Measurements from ENCODE around the gene MBD3L4. TPM values are rescaled to one million over a fixed set of nuclear protein-coding genes. Genes with fewer than 3 reads are reported as not detected.

The MBD3L4 gene
- total RNA-seq, 3 donors from 2014 or later = not detected

DNA sequence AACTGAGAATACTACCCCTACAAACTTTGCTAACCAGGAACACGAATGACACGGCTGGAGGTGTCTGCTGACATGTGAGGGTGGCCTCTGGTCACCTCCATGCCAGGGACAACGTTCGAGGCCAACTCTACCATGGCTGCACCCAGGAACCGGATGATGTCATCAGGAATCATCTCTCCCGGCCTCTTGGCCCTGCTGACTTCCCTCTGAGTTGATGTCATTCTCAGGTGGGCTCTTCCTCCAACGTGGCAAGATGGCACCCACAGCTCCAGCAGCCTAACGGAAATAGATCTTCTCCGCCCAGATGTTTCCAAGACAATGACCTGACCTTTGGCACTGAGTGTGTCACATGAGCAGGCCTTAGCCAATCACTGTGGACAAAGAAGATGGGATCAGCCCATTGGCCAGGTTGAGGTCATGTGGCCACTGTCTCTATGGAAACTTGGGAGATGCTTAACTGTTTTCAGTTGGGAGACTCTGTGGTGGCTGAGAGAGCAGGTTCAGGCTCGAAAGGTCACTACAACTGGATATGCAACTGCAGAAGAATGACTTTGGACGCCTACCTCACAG lies 33.8 kb downstream of the MBD3L4 start:
- Histone ChIP-seq H3K9me3 (no peaks in the 10 kb centered on the region), H3K4me3 (no peak overlapping the region), H3K4me1 (ENCODE audit: low read depth) (no peaks in the 10 kb centered on the region), H3K36me3 (ENCODE audit: low read depth) (no peaks in the 10 kb centered on the region)
- no peak for ATAC-seq
- DNase-seq = no peak
- intact Hi-C loops (cut with DNase I, micrococcal nuclease) = no loop called here
- TF ChIP-seq, protein P1, sequence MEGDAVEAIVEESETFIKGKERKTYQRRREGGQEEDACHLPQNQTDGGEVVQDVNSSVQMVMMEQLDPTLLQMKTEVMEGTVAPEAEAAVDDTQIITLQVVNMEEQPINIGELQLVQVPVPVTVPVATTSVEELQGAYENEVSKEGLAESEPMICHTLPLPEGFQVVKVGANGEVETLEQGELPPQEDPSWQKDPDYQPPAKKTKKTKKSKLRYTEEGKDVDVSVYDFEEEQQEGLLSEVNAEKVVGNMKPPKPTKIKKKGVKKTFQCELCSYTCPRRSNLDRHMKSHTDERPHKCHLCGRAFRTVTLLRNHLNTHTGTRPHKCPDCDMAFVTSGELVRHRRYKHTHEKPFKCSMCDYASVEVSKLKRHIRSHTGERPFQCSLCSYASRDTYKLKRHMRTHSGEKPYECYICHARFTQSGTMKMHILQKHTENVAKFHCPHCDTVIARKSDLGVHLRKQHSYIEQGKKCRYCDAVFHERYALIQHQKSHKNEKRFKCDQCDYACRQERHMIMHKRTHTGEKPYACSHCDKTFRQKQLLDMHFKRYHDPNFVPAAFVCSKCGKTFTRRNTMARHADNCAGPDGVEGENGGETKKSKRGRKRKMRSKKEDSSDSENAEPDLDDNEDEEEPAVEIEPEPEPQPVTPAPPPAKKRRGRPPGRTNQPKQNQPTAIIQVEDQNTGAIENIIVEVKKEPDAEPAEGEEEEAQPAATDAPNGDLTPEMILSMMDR (IDR thresholded peaks at IDR 0.05) = no peak

DNA sequence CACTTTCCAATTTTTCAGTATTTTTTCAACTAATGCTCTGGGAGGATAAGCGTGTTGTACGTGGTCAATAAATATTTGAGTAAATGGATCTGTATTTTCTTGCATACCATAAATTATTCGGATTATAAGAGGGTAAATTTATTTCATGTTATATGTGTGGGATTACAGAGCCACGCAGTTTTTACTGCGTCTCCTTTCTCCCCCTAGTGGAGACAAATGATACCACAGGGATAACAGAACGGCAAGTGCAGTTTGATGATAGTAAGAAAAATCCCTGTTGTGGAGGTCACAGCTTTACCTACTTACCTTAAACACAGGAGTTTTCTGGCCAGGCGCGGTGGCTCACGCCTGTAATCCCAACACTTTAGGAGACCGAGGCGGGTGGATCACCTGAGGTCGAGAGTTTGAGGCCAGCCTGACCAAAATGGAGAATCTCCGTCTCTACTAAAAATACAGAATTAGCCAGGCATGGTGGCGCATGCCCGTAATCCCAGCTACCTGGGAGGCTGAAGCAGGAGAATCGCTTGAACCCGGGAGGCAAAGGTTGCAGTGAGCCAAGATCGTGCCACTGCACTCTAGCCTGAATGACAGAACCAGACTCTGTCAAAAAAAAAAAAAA lies 35.6 kb downstream of the MBD3L4 start:
- ATAC-seq = peak; percentile 61
- TF ChIP-seq, protein P1 (IDR thresholded peaks at IDR 0.05) = no peak

DNA sequence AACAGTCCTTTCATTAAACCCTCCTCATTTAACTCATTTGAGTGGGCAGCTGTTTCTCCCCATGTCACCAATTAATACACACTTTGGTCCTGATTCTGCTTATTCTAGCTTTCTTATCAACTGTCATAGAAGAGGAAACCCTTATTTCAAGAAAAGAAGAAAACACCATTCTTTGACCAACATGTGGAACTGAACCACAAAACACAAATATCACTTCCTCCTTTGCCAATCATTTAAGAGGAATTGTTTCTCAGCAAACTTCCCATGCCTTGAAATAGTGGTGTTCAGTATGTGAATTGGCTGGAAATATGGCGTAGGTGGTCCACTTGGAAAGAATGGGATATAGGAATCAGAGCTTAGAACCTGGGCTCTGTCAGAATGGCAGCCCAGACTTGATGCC lies 39.2 kb downstream of the MBD3L4 start:
- no peak for DNase-seq
- TF ChIP-seq, protein P1 (IDR thresholded peaks at IDR 0.05) = no peak
- no peak for ATAC-seq
- Histone ChIP-seq H3K4me1 (ENCODE audit: low read depth) (no peaks in the 10 kb centered on the region), H3K36me3 (ENCODE audit: low read depth) (no peaks in the 10 kb centered on the region), H3K9me3 (no peaks in the 10 kb centered on the region), H3K4me3 (no peak overlapping the region)
- intact Hi-C loops (cut with DNase I, micrococcal nuclease) = no loop called here

More for the DNA sequence above, 35.6 kb downstream of the MBD3L4 start:
- Histone ChIP-seq H3K36me3 (ENCODE audit: low read depth) (no peaks in the 10 kb centered on the region), H3K9me3 (no peaks in the 10 kb centered on the region), H3K4me3 (no peak overlapping the region), H3K4me1 (ENCODE audit: low read depth) (no peaks in the 10 kb centered on the region)
- DNase-seq = no peak
- intact Hi-C loops (cut with DNase I, micrococcal nuclease) = no loop called here

DNA sequence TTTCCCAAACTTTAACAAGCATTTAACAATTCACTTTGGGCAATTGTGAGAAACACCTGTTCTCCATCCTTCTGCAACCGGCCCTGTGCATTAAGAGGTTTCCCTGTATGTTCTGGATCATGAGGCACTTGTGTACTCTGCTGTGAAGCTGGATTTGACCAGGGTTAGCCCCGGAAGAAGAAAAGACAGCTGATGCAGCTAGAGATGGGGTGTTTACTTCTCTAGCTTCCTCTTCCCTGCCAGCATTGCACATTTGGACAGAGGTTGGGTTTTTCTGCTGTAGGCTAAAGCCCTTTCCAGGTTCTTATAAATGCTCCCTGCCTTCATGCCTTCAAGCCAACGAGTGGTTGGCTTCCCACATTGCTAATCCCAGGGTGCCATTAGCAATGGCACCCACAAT lies 39.6 kb downstream of the MBD3L4 start:
- no peak overlapping the region for H3K4me3 ChIP-seq
- no peak for ATAC-seq
- no peaks in the 10 kb centered on the region for H3K9me3 ChIP-seq
- DNase-seq = no peak
- TF ChIP-seq, protein P1 (IDR thresholded peaks at IDR 0.05) = no peak
- intact Hi-C loops (cut with DNase I, micrococcal nuclease) = no loop called here
- H3K4me1 ChIP-seq (ENCODE audit: low read depth) = no peaks in the 10 kb centered on the region
- H3K36me3 ChIP-seq (ENCODE audit: low read depth) = no peaks in the 10 kb centered on the region

DNA sequence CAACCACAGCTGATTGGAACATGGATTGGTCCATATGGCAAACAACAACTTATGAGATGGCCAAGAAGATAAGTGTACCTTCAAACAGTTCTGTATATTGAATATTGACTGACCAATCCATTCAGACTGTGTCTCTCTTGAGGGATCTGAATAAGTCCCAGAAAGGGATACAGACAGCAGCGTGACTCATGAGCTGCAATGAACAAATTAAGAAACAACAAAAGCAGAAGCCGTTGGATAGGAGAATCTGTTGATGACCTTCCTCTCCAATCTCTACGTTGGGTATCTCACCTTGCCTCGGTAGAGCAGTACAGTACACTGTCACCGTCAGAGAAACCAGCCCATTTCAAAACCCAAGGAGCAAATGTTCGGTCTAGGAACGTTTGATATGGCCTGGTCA lies 40.0 kb downstream of the MBD3L4 start:
- Histone ChIP-seq H3K4me3 (no peak overlapping the region), H3K36me3 (ENCODE audit: low read depth) (no peaks in the 10 kb centered on the region), H3K4me1 (ENCODE audit: low read depth) (no peaks in the 10 kb centered on the region), H3K9me3 (no peaks in the 10 kb centered on the region)
- DNase-seq = no peak
- intact Hi-C loops (cut with DNase I, micrococcal nuclease) = no loop called here
- TF ChIP-seq, protein P1 (IDR thresholded peaks at IDR 0.05) = no peak
- ATAC-seq = no peak

Measured in mucosa of descending colon (tissue), 3 donors.